DMS 273 (cell line): ENCODE data around the gene HIF3A.
"Not testable (repeated sequence)": the region's sequence is repeated elsewhere in the genome, so short reads cannot be mapped to it uniquely, and the experiment has no call there.

Experiments used
- DNase-seq: peaks from one replicate; lab custom pipeline; 2025; ENCODE audit not compliant: unreplicated experiment; lab: John Stamatoyannopoulos, UW

The HIF3A gene

GRCh38 chr19:46296722-46297461 is at the start of gene HIF3A:
HIF3A (plus strand) TSS chr19:46297042; CDS start chr19:46297077, 35 bp downstream.
- peak; percentile 18 for DNase-seq

GRCh38 chr19:46250076-46250735 is 46.6 kb upstream of the HIF3A start:
- no peak for DNase-seq

DNA sequence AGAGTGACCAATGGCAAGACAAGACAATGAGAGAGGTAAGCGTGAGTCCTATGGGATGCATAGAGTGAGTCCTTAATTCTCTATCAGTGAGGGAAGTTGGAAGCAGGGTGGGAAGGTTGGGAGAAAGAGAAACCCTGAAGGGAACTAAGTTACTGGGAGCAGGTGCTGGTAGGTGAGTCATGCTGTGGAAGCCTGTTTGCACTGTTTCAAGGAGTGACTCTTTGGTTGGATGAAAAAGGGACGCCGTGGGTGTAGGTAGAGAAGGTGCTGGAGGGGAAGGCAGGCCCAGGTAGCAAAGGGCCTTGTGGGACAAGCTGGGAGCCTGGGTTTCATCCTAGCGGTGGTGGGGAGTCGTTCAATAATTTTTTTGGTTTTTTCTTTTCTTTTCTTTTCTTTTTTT is 45.4 kb upstream of the HIF3A start:
- DNase-seq = no peak

DNA sequence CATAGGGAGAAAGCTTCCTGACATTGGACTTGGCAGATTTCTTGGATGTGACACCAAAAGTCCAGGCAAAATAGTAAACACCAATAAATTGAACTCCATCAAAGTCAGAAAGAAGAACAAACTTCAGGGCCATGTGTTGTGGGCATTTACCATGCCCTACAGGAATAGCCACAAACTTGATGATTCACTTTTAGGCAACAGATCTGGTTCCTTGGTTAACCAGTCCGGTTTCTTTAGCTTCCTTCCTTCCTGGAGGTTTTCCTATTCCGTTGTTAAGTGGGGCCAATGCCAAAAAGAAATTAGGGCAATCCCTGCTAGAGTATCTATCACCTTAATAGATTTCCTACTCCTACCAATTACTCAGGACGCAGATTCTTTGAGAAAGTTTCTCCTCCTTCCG is 42.1 kb upstream of the HIF3A start:
- DNase-seq = no peak

GRCh38 chr19:46256855-46257254 is 40.0 kb upstream of the HIF3A start:
- no peak for DNase-seq

DNA sequence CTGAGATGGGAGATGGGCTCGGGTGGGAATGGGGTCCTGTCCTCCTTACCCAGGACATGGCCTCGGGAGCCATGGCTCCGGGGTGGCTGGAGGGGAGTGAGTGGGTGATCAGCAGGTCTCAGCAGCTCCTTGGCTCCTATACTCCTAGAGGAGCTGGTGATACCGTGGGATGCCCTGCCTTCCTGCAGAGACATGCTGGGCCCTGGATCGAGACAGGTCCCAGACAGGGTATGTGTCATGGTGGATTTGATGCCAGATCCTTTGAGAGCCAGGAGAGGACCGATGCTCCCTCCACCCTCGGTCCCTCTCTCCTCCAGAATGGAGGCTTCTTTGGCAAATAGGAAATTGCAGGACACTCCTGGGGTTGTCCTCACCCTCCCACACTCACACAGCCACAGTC is 35.3 kb upstream of the HIF3A start:
- not testable (repeated sequence) for DNase-seq

- DNase-seq = not testable (repeated sequence)
These were observed 34.1 kb upstream of the HIF3A start for GRCh38 chr19:46262684-46263296.

DNA sequence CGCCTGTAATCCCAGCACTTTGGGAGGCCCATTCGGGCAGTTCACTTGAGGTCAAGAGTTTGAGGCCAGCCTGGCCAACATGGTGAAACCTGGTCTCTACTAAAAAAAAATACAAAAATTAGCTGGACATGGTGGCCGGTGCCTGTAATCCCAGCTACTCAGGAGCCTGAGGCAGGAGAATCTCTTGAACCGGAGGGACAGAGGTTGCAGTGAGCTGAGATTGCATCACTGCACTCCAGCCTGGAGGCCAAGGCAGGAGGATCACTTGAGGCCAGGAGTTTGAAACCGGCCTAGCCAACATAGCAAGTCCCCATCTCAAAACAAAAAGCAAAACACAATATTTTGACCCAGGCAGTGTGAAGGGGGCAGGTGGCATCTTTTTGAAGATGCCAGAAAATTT is 32.0 kb upstream of the HIF3A start:
- not testable (repeated sequence) for DNase-seq

GRCh38 chr19:46265217-46265828 is 31.5 kb upstream of the HIF3A start:
- DNase-seq = peak; percentile 84

- DNase-seq = no peak
These were observed 27.7 kb upstream of the HIF3A start for GRCh38 chr19:46269101-46269500.

DNA sequence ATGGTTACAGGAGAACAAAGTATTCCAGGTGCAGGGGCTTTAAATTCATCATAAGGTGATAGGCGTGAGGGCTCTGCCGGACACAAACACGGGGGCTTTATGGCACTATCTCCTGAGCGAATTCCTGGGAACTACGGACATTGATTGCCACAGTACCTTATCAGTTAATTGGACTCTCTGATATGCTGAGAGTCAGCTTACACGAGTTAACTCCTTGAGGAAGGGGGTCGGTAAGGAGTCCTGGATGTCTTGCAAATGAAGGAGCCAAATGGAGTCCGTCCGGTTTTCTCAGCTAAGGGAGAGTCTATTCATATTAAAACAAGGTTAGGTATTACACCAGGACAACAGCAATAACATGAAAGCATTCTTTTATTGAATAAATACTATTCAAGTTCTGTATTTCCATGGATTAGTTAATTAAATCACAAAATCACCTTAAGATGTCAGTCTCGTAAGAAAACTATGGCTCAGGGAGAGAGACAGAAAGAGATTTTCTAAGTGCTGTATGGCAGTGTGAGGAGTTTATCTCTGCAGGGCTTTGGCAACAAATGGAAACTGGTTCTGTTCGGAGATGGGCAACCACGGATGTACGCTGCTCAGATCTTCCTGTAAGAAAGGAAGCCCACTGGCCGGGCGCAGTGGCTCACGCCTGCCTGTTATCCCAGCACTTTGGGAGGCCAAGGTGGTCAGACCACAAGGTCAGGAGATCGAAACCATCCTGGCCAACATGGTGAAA is 26.2 kb upstream of the HIF3A start:
- DNase-seq = no peak

DNA sequence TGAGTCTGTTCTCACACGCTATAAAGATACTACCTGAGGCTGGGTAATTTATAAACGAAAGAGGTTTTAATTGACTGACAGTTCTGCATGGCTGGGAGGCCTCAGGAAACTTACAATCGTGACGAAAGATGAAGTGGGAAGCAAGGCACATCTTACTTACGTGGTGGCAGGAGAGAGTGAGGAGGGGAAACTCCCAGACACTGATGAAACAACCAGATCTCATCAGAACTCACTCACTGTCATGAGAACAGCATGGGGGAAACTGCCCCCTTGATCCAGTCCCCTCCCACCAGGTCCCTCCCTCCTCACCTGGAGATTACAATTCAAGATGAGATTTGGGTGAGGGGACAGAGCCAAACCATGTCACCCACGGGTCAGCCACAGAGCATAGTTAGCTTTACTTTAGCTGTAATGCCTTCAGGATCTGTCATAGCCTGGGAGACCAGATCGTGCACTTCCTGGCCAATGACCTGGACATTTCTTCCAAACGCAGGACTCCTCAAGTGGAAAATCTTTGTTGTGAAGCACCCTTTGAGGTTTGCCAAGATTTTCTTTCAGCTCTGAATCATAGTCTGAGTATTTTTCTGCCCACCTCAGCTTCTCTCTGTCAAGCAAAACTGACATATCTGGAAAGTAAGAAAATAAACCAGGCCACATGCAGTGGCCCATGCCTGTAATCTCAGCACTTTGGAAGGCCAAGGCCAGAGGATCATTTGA is 25.2 kb upstream of the HIF3A start:
- no peak for DNase-seq

DNA sequence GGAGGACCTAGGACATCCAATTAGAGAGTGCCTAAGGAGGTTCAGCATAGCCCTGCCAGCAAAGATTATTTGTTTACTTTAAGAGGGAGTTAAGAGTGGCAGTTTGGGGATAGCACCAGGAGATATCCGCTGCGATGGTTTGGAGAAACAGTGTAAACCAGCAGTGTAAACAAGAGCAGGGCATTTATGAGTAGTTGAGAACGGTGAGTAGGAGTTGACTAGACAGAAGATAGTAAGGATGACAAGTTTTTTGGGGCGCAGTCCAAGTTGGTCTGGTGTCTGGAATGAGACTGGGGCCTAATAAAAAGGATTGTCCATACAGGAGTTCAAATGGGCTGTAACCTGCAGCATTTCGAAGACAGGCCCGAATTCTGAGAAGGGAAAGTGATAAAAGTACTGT is 22.9 kb upstream of the HIF3A start:
- not testable (repeated sequence) for DNase-seq

GRCh38 chr19:46279177-46279576 is 17.7 kb upstream of the HIF3A start:
- DNase-seq = no peak

DNA sequence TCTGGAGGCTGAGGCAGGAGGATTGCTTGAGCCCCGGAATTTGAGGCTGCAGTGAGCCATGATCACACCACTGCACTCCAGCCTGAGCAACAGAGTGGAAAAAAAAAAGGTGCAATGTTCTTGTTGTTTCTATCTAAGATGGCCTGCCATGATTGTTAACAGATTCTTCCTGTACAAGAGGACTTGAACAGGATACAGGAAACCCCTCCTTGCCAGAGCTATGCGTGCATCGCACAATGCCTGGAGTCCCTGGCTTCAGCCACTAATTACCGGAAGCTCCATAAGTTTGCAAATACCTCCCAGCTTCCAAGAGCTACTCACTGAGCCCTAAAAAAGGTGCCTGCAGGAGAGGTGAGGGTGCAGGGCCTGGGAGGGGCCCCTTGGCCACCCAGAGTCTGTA is 13.1 kb upstream of the HIF3A start:
- no peak for DNase-seq

GRCh38 chr19:46284635-46285034 is 12.2 kb upstream of the HIF3A start:
- DNase-seq = no peak

DNA sequence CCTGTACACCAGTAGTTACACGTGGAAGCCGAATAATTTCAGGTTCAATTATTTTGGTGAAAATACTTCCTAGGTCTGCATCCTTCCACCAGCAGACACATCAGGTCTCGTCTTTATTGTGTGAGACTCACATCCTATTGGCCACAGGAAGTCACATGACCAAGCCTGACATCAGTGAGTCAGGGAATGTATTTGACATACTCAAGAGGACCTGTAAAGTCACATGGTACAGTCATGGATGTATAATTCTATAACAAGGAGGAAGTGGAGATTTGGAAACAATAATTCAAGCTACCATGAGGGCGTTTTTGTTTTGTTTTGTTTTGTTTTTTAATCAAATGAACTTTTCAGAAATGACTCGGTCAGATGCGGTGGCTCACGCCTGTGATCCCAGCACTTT is 9.3 kb upstream of the HIF3A start:
- DNase-seq = no peak

- DNase-seq = peak; percentile 62
These were observed 7.8 kb upstream of the HIF3A start for GRCh38 chr19:46288896-46289588.

DNA sequence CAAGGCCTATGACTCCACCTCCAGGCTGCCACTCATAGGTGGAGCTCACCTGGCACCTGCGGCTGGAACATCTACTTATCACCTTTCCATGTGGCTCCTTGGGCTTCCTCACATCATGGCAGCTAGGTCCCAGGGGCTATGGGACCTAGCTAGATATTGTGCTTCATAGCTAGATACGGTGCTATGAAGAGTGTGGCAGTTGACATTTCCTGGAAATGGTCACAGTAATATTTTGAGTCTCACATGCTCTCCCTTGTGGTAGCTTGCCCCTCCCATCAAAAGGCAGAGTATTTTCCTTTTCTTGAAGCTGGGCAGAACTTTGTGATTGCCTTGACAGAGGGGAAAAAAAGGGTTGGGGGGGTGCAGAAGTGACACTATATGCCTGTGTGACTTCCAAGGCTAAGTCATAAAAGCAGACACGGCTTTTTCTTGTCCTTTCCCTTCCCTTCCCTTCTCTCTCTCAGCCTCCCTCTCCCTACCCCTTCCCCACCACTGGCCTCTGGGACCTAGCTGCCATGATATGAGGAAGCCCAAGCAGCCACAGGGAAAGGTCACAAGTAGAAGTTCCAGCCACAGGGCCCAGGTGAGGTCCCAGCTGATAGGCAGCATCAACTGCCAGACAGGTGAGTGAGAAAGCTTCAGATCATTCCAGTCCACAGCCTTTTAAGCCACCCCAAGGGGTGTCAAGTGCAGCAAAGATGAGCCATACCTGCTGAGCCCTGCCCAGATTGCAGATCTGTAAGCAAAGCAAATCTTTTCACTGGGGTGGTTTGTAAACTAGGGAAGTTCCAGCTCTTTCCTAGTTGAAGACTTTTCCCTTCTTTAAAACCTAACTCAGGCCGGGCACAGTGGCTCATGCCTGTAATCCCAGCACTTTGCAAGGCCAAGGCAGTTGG is 6.9 kb upstream of the HIF3A start:
- DNase-seq = no peak
